HEK293 (cell line): ENCODE data around the gene BAG5.

Experiments
- BCL11A ChIP-seq: fragments of 450-650 bp; formaldehyde crosslinking; IDR thresholded peaks from 2 replicates; pipeline ENCODE4 v1.5.1; 2016; ENCODE audit warnings: low read depth, missing biosample characterization, missing genetic modification characterization
- CTCF ChIP-seq: fragments of 450-650 bp; formaldehyde crosslinking; IDR thresholded peaks from 2 replicates; pipeline ENCODE4 v1.5.1; 2016; ENCODE audit warnings: missing biosample characterization, missing genetic modification characterization
- MYNN ChIP-seq: fragments of 450-650 bp; formaldehyde crosslinking; IDR thresholded peaks from 2 replicates; pipeline ENCODE4 v1.5.1; 2016; ENCODE audit warnings: missing biosample characterization, missing genetic modification characterization, borderline replicate concordance
- REST ChIP-seq: fragments of 450-650 bp; formaldehyde crosslinking; IDR thresholded peaks from 2 replicates; pipeline ENCODE4 v1.5.1; 2016; ENCODE audit warnings: missing biosample characterization, missing genetic modification characterization
- SCRT1 ChIP-seq: fragments of 450-650 bp; formaldehyde crosslinking; IDR thresholded peaks from 2 replicates; pipeline ENCODE4 v1.5.1; 2016; ENCODE audit warnings: missing biosample characterization, missing genetic modification characterization, borderline replicate concordance
- YY1 ChIP-seq: fragments of 450-650 bp; formaldehyde crosslinking; IDR thresholded peaks from 2 replicates; pipeline ENCODE4 v1.5.1; 2018; ENCODE audit warnings: missing biosample characterization, missing genetic modification characterization
- ZBTB1 ChIP-seq: fragments of 450-650 bp; formaldehyde crosslinking; IDR thresholded peaks from 2 replicates; pipeline ENCODE4 v1.5.1; 2016; ENCODE audit warnings: missing biosample characterization, missing genetic modification characterization
- ZFP41 ChIP-seq: fragments of 450-650 bp; formaldehyde crosslinking; IDR thresholded peaks from 2 replicates; pipeline ENCODE4 v1.5.1; 2016; ENCODE audit warnings: missing biosample characterization, missing genetic modification characterization, borderline replicate concordance
- ZNF155 ChIP-seq: fragments of 450-650 bp; formaldehyde crosslinking; IDR thresholded peaks from 2 replicates; pipeline ENCODE4 v1.5.1; 2016; ENCODE audit warnings: missing biosample characterization, missing genetic modification characterization
- ZNF248 ChIP-seq: fragments of 450-650 bp; formaldehyde crosslinking; IDR thresholded peaks from 2 replicates; pipeline ENCODE4 v1.5.1; 2017; ENCODE audit warnings: missing biosample characterization, missing genetic modification characterization
- ZNF530 ChIP-seq: fragments of 450-650 bp; formaldehyde crosslinking; IDR thresholded peaks from 2 replicates; pipeline ENCODE4 v1.5.1; 2016; ENCODE audit warnings: low read depth, missing biosample characterization, missing genetic modification characterization
- ZNF654 ChIP-seq: fragments of 450-650 bp; formaldehyde crosslinking; IDR thresholded peaks from 2 replicates; pipeline ENCODE4 v1.5.1; 2016; ENCODE audit warnings: low read depth, missing biosample characterization, missing genetic modification characterization

- TF ChIP-seq SCRT1 (no peak), REST (tag by site-specific recombination) (peak; percentile 99), CTCF (tag by site-specific recombination) (no peak), ZBTB1 (tag by site-specific recombination) (no peak), ZNF654 (tag by site-specific recombination) (no peak), ZFP41 (tag by site-specific recombination) (no peak), ZNF530 (tag by site-specific recombination) (no peak), YY1 (tag by site-specific recombination) (no peak), ZNF155 (no peak), BCL11A (no peak), ZNF248 (no peak), MYNN (no peak)
Measured at GRCh38 chr14:103530390-103530789, 32.1 kb downstream of the BAG5 start.
